Epithelial cell of umbilical artery (primary cell): ENCODE data around the gene SLC29A3. TPM values are rescaled to one million over a fixed set of nuclear protein-coding genes. Genes with fewer than 3 reads are reported as not detected.

Source experiments
- total RNA-seq: library from RNA; depleted of rRNA; stranded (reverse); fragments of >200 nt; gene quantifications from 2 replicates; pipeline ENCODE4 v1.2.3, GENCODE V29; 2014

SLC29A3 gene
- total RNA-seq = 0.46 and 1.3 TPM in 2 replicates

DNA sequence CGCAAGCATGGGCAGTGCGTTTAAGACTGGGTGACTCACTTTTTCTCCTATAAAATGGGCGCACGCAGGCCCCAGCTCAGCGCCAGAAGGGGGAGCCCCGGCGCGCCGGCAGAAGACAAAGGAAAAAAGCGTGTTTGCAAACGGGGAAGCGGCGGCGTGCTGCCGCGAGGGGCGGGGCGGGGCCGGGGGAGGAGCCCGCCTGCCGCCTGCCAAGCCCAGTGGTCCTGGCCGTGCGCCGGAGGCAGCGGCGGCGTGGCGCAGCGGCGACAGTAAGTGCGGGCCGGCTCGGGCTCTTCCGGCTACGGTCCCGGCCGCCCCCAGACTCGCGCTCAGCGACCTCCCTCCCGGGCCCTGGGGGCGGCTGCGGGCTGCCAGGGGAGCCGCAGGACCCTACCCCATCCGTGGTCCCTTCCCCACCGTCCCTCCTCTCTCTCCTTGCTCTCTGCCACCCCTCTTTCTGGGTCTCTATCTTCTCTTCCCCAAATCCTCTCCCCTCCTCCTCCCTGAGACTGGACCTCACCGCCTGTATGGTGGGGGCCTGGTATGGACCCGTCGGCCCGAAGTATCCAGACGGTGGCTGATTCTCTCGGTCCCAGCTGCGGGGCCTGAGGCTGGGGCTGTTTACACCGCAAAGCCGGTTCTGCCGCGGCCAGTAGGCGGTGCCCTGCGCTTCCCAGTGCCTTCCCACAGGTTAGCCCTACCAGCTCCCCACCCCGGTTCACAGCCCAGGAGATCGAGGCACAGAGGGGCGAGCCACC is at the start of gene SLC29A3:
SLC29A3 (plus strand) TSS at position 218 of the 758 bp plus-strand sequence; CDS start at position 269, 51 bp downstream.

DNA sequence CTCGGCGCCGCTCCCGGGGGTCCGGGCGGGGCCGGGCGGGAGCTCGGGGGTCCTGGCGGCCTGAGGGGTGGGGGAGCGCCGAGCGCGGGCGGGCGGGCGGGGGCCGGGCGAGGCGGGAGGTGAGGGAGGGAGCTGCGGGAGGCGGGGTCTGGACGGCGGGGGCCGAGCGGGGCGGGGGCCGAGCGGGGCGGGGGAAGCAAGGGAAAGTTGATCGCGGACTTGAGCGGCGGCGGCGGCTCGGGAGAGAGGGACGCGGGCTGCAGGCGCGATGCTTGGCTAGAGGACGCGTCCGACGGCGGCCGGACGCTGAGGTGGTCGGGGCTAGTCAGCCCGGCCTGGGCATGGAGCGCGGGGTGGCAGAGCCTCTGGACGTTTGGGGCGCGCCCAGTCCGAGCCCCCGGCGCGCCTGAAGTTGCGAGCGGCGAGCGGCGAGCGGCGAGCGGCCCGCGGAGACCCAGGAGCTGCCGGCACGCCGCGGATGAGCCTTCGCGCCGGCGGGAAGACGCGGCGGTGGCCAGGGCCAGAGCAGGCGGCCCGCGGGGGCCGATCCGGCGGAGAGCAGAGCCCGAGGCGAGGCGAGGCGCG is 77.7 kb downstream of the SLC29A3 start, which contains the start of gene CDH23:
CDH23 (plus strand) TSS at position 210 of the 585 bp plus-strand sequence. CDS start 42,912 bp downstream, outside the sequence.

Other genes with a start within 250 kb of the SLC29A3 start
- 10.6 and 15.3 TPM in 2 replicates for gene UNC5B, start 106.7 kb upstream of the SLC29A3 start, total RNA-seq
- under 0.01 TPM in 1 of 2 replicates, not detected in the other for gene CDH23, start 77.7 kb downstream of the SLC29A3 start, total RNA-seq